ENCODE data around the gene OR6Y1. TPM values are rescaled to one million over a fixed set of nuclear protein-coding genes. Genes with fewer than 3 reads are reported as not detected.

OR6Y1 gene
- total RNA-seq, 1 experiment from 2014 or later = not detected

- Mint-ChIP-seq H3K4me1 (ENCODE audit: low read depth, unreplicated experiment) (no peaks in the 10 kb centered on the region), H3K27me3 (ENCODE audit: unreplicated experiment) (peaks cover 22% of the 10 kb centered on the region), H3K4me3 (ENCODE audit: low read depth, unreplicated experiment) (no peak overlapping the region), H3K9me3 (ENCODE audit: low read depth, unreplicated experiment) (no peaks in the 10 kb centered on the region), H3K27ac (ENCODE audit: unreplicated experiment) (no peak overlapping the region), H3K36me3 (ENCODE audit: insufficient read depth, unreplicated experiment) (no peaks in the 10 kb centered on the region)
- CTCF ChIA-PET = no interaction called here
- intact Hi-C loops (cut with micrococcal nuclease; ENCODE audit: unreplicated experiment) = no loop called here
- DNase-seq = no peak
- TF ChIP-seq, protein P1, sequence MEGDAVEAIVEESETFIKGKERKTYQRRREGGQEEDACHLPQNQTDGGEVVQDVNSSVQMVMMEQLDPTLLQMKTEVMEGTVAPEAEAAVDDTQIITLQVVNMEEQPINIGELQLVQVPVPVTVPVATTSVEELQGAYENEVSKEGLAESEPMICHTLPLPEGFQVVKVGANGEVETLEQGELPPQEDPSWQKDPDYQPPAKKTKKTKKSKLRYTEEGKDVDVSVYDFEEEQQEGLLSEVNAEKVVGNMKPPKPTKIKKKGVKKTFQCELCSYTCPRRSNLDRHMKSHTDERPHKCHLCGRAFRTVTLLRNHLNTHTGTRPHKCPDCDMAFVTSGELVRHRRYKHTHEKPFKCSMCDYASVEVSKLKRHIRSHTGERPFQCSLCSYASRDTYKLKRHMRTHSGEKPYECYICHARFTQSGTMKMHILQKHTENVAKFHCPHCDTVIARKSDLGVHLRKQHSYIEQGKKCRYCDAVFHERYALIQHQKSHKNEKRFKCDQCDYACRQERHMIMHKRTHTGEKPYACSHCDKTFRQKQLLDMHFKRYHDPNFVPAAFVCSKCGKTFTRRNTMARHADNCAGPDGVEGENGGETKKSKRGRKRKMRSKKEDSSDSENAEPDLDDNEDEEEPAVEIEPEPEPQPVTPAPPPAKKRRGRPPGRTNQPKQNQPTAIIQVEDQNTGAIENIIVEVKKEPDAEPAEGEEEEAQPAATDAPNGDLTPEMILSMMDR (IDR thresholded peaks at IDR 0.05; ENCODE audit: unreplicated experiment) = no peak
- BruUV-seq (replicated peaks) = no TSS peak
Measured at GRCh38 chr1:158547533-158547932, 6.7 kb downstream of the OR6Y1 start.

DNA sequence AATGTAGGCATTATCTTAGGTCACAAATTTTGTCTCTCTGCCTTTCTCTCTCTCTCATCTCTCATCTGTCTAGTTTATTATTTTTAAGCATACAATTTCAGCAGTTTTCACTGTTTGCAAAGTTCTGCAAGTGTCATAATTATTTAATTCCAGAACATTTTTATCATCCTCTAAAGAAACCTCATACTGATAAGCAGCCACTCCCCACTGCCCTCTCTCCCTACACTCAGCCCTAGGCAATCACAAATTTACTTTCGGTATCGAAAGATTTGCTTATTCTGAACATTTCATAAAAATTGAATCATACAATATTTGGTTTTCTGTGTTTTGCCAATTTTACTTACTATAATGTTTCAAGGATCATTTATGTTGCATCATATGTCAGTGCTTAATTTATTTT is 16.6 kb downstream of the OR6Y1 start:
- no peak for DNase-seq
- Mint-ChIP-seq H3K4me3 (ENCODE audit: low read depth, unreplicated experiment) (no peak overlapping the region), H3K27me3 (ENCODE audit: unreplicated experiment) (peaks cover 5% of the 10 kb centered on the region), H3K9me3 (ENCODE audit: low read depth, unreplicated experiment) (no peaks in the 10 kb centered on the region), H3K36me3 (ENCODE audit: insufficient read depth, unreplicated experiment) (no peaks in the 10 kb centered on the region), H3K27ac (ENCODE audit: unreplicated experiment) (no peak overlapping the region), H3K4me1 (ENCODE audit: low read depth, unreplicated experiment) (no peaks in the 10 kb centered on the region)
- intact Hi-C loops (cut with micrococcal nuclease; ENCODE audit: unreplicated experiment) = no loop called here
- CTCF ChIA-PET = no interaction called here
- no TSS peak for BruUV-seq (replicated peaks)
- TF ChIP-seq, protein P1 (IDR thresholded peaks at IDR 0.05; ENCODE audit: unreplicated experiment) = no peak

DNA sequence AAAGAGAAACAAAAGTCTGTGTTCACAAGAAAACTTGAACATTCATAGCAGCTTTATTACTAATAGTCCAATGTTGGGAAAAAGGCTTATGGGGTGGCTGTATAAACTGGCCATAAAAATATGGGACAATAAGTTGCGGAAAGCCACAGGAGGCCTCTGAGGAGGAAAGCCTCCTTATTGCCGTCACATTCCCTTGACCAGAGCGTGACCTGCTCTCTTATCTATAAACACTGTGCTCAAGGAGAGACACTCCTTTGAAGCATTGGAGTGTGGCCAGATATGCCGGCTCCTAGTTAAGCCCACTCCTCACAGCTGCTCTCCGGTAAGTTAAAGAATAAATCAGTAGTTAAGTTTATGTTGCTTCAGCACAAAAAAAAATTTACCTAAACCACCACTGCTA is 19.7 kb downstream of the OR6Y1 start:
- no peak for DNase-seq
- H3K4me1 Mint-ChIP-seq (ENCODE audit: low read depth, unreplicated experiment) = no peaks in the 10 kb centered on the region
- H3K9me3 Mint-ChIP-seq (ENCODE audit: low read depth, unreplicated experiment) = no peaks in the 10 kb centered on the region
- H3K27ac Mint-ChIP-seq (ENCODE audit: unreplicated experiment) = no peak overlapping the region
- H3K4me3 Mint-ChIP-seq (ENCODE audit: low read depth, unreplicated experiment) = no peak overlapping the region
- CTCF ChIA-PET = no interaction called here
- BruUV-seq (replicated peaks) = no TSS peak
- intact Hi-C loops (cut with micrococcal nuclease; ENCODE audit: unreplicated experiment) = no loop called here
- no peaks in the 10 kb centered on the region for H3K36me3 Mint-ChIP-seq (ENCODE audit: insufficient read depth, unreplicated experiment)
- peaks cover 36% of the 10 kb centered on the region for H3K27me3 Mint-ChIP-seq (ENCODE audit: unreplicated experiment)
- TF ChIP-seq, protein P1 (IDR thresholded peaks at IDR 0.05; ENCODE audit: unreplicated experiment) = no peak

- Mint-ChIP-seq H3K4me3 (ENCODE audit: low read depth, unreplicated experiment) (no peak overlapping the region), H3K27ac (ENCODE audit: unreplicated experiment) (no peak overlapping the region), H3K36me3 (ENCODE audit: insufficient read depth, unreplicated experiment) (no peaks in the 10 kb centered on the region), H3K9me3 (ENCODE audit: low read depth, unreplicated experiment) (no peaks in the 10 kb centered on the region), H3K27me3 (ENCODE audit: unreplicated experiment) (peaks cover 69% of the 10 kb centered on the region), H3K4me1 (ENCODE audit: low read depth, unreplicated experiment) (no peaks in the 10 kb centered on the region)
- TF ChIP-seq, protein P1 (IDR thresholded peaks at IDR 0.05; ENCODE audit: unreplicated experiment) = peak; percentile 70
- no TSS peak for BruUV-seq (replicated peaks)
- CTCF ChIA-PET = interaction anchor here (0.6 to 1.0 kb wide), 2 partner anchors 15 to 324 kb away, joined by 3 to 5 read pairs; no protein-coding TSS in a partner anchor
- no peak for DNase-seq
- intact Hi-C loops (cut with micrococcal nuclease; ENCODE audit: unreplicated experiment) = loop anchor here (1.0 kb wide), 1 partner anchor 323 kb away; no protein-coding TSS in a partner anchor
Measured at GRCh38 chr1:158527190-158527815, 26.9 kb downstream of the OR6Y1 start.
